ENCODE measurements around the gene TMEM239.
"Not testable (repeated sequence)": the region's sequence is repeated elsewhere in the genome, so short reads cannot be mapped to it uniquely, and the experiment has no call there.

TMEM239 gene

GRCh38 chr20:2816030-2816582, at the start of gene TMEM239:
Gene TMEM239, plus strand, starts transcription at chr20:2816364. Its CDS starts 191 bp downstream, at chr20:2816555.
- DNase-seq, result no peak

GRCh38 chr20:2767768-2768631, 48.2 kb upstream of the TMEM239 start:
- DNase-seq, result no peak

- DNase-seq, result no peak
Observed at GRCh38 chr20:2768632-2769015, 47.5 kb upstream of the TMEM239 start.

- not testable (repeated sequence) for DNase-seq
Observed at GRCh38 chr20:2770091-2770490, 46.1 kb upstream of the TMEM239 start.

- no peak for DNase-seq
Observed at GRCh38 chr20:2771631-2772080, 44.5 kb upstream of the TMEM239 start.

- no peak for DNase-seq
Observed at GRCh38 chr20:2773812-2774211, 42.4 kb upstream of the TMEM239 start.

GRCh38 chr20:2775139-2775538, 41.0 kb upstream of the TMEM239 start:
- no peak for DNase-seq

GRCh38 chr20:2778602-2779321, 37.4 kb upstream of the TMEM239 start:
- DNase-seq, result no peak

GRCh38 chr20:2780948-2781347, 35.2 kb upstream of the TMEM239 start:
- DNase-seq, result no peak

GRCh38 chr20:2783908-2784566, 32.1 kb upstream of the TMEM239 start:
- DNase-seq, result no peak

- no peak for DNase-seq
Observed at GRCh38 chr20:2793471-2793870, 22.7 kb upstream of the TMEM239 start.

GRCh38 chr20:2794202-2794748, 21.9 kb upstream of the TMEM239 start:
- no peak for DNase-seq

- DNase-seq, result no peak
Observed at GRCh38 chr20:2794866-2795447, 21.2 kb upstream of the TMEM239 start.

- DNase-seq, result no peak
Observed at GRCh38 chr20:2795451-2795850, 20.7 kb upstream of the TMEM239 start.

- no peak for DNase-seq
Observed at GRCh38 chr20:2796011-2796660, 20.0 kb upstream of the TMEM239 start.

- DNase-seq, result no peak
Observed at GRCh38 chr20:2797136-2797983, 18.8 kb upstream of the TMEM239 start.

GRCh38 chr20:2798095-2798805, 17.9 kb upstream of the TMEM239 start:
- no peak for DNase-seq

GRCh38 chr20:2798814-2799213, 17.4 kb upstream of the TMEM239 start:
- no peak for DNase-seq

GRCh38 chr20:2799271-2799670, 16.9 kb upstream of the TMEM239 start:
- DNase-seq, result no peak

All from stimulated activated CD8-positive, alpha-beta memory T cell treated with anti-CD3 and anti-CD28 coated beads, Interleukin-4, amount 100 ng/mL, for 48 hours (primary cell).